ENCODE results near the gene KLHL8. TPM values are rescaled to one million over a fixed set of nuclear protein-coding genes. Genes with fewer than 3 reads are reported as not detected.

KLHL8 gene
- total and polyA plus RNA-seq, 2 donors (not counting 1 experiment from before 2014, with no cell fraction given) = 2.3 to 14.3 TPM

- peak overlapping the region; percentile 61 for H2AFZ ChIP-seq (ENCODE audit: insufficient read depth, low read depth, low read length, poor library complexity, severe bottlenecking)
- no peak for DNase-seq
- intact Hi-C loops (cut with micrococcal nuclease) = loop anchor here (1.0 to 5.0 kb wide), 2 partner anchors 11 to 37 kb away; partner anchors contain the start of gene KLHL8
- H3K27me3 Mint-ChIP-seq = no peaks in the 10 kb centered on the region
- H3K4me1 ChIP-seq (ENCODE audit: control insufficient read depth in 2 of 2, insufficient read depth in 2 of 2, low read length in 2 of 2) = peaks cover 7 to 11% of the 10 kb centered on the region in 2 donors
- H3K4me3 Mint-ChIP-seq = peak overlapping the region; percentile 85
- H3K9ac ChIP-seq (ENCODE audit: low read length) = peak overlapping the region; percentile 46
- no peaks in the 10 kb centered on the region for H3K36me3 ChIP-seq (replicated peaks in 1 of 2; ENCODE audit: control extremely low read depth in 1 of 2, control insufficient read depth in 1 of 2, extremely low read depth in 1 of 2, insufficient read depth in 2 of 2, low read length in 1 of 2)
- H3K79me2 ChIP-seq (ENCODE audit: control insufficient read depth, insufficient read depth, low read length) = peaks cover 65% of the 10 kb centered on the region
- H3K4me3 ChIP-seq (ENCODE audit: control extremely low read depth in 1 of 5, extremely low read depth in 1 of 5, insufficient read depth in 1 of 5, low read depth in 2 of 5, low read length in 4 of 5) = peak overlapping the region in 4 of 5 experiments; percentile 34 to 75 (median 48)
- CTCF ChIA-PET = interaction anchor here (1.4 to 3.5 kb wide), 4 partner anchors 10 to 59 kb away, joined by 4 to 14 read pairs (median 7); no protein-coding TSS in a partner anchor
- no CpG with 5 or more reads among the region's 3 CpGs for WGBS (ENCODE audit: insufficient coverage)
- peaks cover 7% of the 10 kb centered on the region for H4K20me1 ChIP-seq (ENCODE audit: control insufficient read depth, insufficient read depth, low read length, poor library complexity, severe bottlenecking)
- peak overlapping the region; percentile 76 for H3K4me2 ChIP-seq (replicated peaks; ENCODE audit: low read depth, low read length, poor library complexity, severe bottlenecking)
- TF ChIP-seq EZH2 (IDR thresholded peaks at IDR 0.05; ENCODE audit: borderline replicate concordance, insufficient read depth, low read depth, low read length, poor library complexity, severe bottlenecking) (no peak), CTCF (IDR thresholded peaks at IDR 0.05) (no peak)
- POLR2A ChIA-PET = interaction anchor here (2.2 kb wide), 1 partner anchor 11 kb away, joined by 13 read pairs; the partner anchor contains the start of gene KLHL8
- no peak for ATAC-seq (ENCODE audit: low read depth)
- no peaks in the 10 kb centered on the region for H3K9me3 Mint-ChIP-seq (ENCODE audit: insufficient read depth)
- H3K27ac Mint-ChIP-seq = peak overlapping the region; percentile 79
- H3K27ac ChIP-seq (ENCODE audit: low read length in 2 of 2) = peak overlapping the region; percentile 18 to 56
- no peaks in the 10 kb centered on the region for H3K27me3 ChIP-seq (replicated peaks in 1 of 4; ENCODE audit: control extremely low read depth in 1 of 4, control insufficient read depth in 3 of 4, insufficient read depth in 4 of 4, low read length in 3 of 4)
- H3K4me1 Mint-ChIP-seq = peaks cover 20% of the 10 kb centered on the region
- no peaks in the 10 kb centered on the region for H3K9me3 ChIP-seq (ENCODE audit: control extremely low read depth in 1 of 3, control insufficient read depth in 2 of 3, insufficient read depth in 1 of 3, low read length in 2 of 3)
These were observed 11.2 kb downstream of the KLHL8 start for GRCh38 chr4:87209182-87209581.

- intact Hi-C loops (cut with micrococcal nuclease) = no loop called here
- no peaks in the 10 kb centered on the region for H3K27me3 ChIP-seq (replicated peaks in 1 of 4; ENCODE audit: control extremely low read depth in 1 of 4, control insufficient read depth in 3 of 4, insufficient read depth in 4 of 4, low read length in 3 of 4)
- Mint-ChIP-seq H3K9me3 (ENCODE audit: insufficient read depth) (peaks cover 6% of the 10 kb centered on the region), H3K27me3 (no peaks in the 10 kb centered on the region), H3K4me1 (peaks cover 19% of the 10 kb centered on the region), H3K4me3 (no peak overlapping the region), H3K27ac (no peak overlapping the region)
- H3K9me3 ChIP-seq (ENCODE audit: control extremely low read depth in 1 of 3, control insufficient read depth in 2 of 3, insufficient read depth in 1 of 3, low read length in 2 of 3) = peaks cover 0 to 6% (median 3%) of the 10 kb centered on the region in 3 donors
- H3K4me3 ChIP-seq (ENCODE audit: control extremely low read depth in 1 of 5, extremely low read depth in 1 of 5, insufficient read depth in 1 of 5, low read depth in 2 of 5, low read length in 4 of 5) = no peak overlapping the region
- ChIA-PET CTCF (no interaction called here), POLR2A (no interaction called here)
- DNase-seq (no peak), ATAC-seq (ENCODE audit: low read depth) (no peak)
- peaks cover 86% of the 10 kb centered on the region for H3K79me2 ChIP-seq (ENCODE audit: control insufficient read depth, insufficient read depth, low read length)
- no peak for TF ChIP-seq EZH2 (IDR thresholded peaks at IDR 0.05; ENCODE audit: borderline replicate concordance, insufficient read depth, low read depth, low read length, poor library complexity, severe bottlenecking)
- no peak for TF ChIP-seq CTCF (IDR thresholded peaks at IDR 0.05)
- peaks cover 2 to 7% of the 10 kb centered on the region in 2 donors for H3K4me1 ChIP-seq (ENCODE audit: control insufficient read depth in 2 of 2, insufficient read depth in 2 of 2, low read length in 2 of 2)
- peaks cover 17% of the 10 kb centered on the region for H4K20me1 ChIP-seq (ENCODE audit: control insufficient read depth, insufficient read depth, low read length, poor library complexity, severe bottlenecking)
- H3K36me3 ChIP-seq (replicated peaks in 1 of 2; ENCODE audit: control extremely low read depth in 1 of 2, control insufficient read depth in 1 of 2, extremely low read depth in 1 of 2, insufficient read depth in 2 of 2, low read length in 1 of 2) = no peaks in the 10 kb centered on the region
- H3K9ac ChIP-seq (ENCODE audit: low read length) = no peak overlapping the region
- 100% methylated on average over 1 of the region's 1 CpG for WGBS (ENCODE audit: insufficient coverage)
- H2AFZ ChIP-seq (ENCODE audit: insufficient read depth, low read depth, low read length, poor library complexity, severe bottlenecking) = no peak overlapping the region
- H3K4me2 ChIP-seq (replicated peaks; ENCODE audit: low read depth, low read length, poor library complexity, severe bottlenecking) = no peak overlapping the region
- no peak overlapping the region for H3K27ac ChIP-seq (ENCODE audit: low read length in 2 of 2)
These were observed 15.9 kb downstream of the KLHL8 start for GRCh38 chr4:87204559-87204958.

Data from B cell (primary cell).